ENCODE data around the gene ZBED1.

ZBED1 gene

GRCh38 chrX:2499507-2499906 is 1.3 kb downstream of the ZBED1 start:
- DNase-seq (ENCODE audit: low spot score), result no peak
- in situ Hi-C loops (cut with MboI; ENCODE audit: low sequenced_read_pairs, unreplicated experiment), result no loop called here
- TF ChIP-seq, protein P1, sequence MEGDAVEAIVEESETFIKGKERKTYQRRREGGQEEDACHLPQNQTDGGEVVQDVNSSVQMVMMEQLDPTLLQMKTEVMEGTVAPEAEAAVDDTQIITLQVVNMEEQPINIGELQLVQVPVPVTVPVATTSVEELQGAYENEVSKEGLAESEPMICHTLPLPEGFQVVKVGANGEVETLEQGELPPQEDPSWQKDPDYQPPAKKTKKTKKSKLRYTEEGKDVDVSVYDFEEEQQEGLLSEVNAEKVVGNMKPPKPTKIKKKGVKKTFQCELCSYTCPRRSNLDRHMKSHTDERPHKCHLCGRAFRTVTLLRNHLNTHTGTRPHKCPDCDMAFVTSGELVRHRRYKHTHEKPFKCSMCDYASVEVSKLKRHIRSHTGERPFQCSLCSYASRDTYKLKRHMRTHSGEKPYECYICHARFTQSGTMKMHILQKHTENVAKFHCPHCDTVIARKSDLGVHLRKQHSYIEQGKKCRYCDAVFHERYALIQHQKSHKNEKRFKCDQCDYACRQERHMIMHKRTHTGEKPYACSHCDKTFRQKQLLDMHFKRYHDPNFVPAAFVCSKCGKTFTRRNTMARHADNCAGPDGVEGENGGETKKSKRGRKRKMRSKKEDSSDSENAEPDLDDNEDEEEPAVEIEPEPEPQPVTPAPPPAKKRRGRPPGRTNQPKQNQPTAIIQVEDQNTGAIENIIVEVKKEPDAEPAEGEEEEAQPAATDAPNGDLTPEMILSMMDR (IDR thresholded peaks at IDR 0.05; ENCODE audit: borderline replicate concordance, control extremely low read depth, extremely low read depth, insufficient read depth, missing control alignments), result no peak

DNA sequence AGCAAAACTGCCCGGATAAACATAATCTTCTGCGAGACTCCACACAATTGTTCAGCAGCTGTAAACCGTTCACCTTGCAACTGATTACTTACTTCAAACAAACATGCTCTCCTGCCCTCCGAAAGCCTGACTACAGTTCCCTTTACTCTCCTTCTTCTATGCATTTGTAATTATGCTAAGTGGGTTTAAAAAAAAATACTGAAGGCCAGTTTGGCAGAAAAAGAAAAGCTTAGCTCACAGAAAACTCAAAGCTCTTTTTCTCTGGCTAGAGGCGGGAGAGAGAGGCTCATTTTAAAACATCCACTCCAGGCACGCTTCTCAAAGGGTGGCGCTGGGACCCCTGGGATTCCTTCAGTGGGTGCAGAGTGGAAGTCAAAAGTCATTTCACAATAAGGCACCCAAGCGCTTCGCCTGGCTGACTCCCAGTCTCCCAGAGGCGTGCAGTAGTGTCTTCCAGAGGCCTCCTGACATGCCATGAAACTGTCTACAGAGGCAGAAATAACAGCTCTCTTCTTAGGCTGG is 1.9 kb downstream of the ZBED1 start:
- no peak for DNase-seq (ENCODE audit: low spot score)

DNA sequence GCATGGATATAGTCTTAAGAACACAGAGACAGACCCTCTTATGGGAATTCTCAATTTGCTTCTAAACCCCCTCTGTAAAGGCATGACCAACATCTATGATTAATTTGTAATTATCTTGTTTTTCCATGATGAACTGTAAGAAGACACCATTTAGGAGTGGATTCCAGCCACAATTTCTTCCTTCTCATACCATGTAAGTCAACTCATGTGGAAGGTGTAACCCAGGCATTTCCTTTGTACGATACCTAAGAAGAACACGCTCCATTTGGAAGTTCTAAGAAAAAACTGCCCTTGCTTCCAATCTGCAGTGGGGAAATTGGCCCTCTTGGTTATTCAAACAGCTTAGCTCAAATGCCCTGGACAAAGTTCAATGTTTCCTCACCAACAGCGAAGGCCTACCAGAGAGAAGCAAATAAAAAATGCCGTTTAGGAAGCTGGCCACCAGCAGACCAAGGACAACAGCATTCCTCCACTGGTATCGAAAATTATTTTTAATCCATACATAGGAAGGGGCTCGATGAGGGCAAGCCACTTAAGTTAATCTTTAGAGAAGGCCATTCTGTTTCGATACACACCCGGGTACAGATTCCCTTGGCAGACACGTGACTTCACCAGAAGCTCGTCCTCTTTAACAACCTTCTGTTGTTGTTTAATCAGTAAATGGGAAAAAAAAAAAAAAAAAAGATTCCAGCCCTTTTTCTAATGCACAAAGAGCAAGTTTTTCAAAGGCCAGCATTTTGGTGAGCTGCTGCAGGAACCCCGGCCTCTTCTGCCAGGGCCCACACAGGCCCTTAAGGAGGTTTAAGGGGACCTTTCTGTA is 2.6 kb downstream of the ZBED1 start:
- TF ChIP-seq, protein P1 (IDR thresholded peaks at IDR 0.05; ENCODE audit: borderline replicate concordance, control extremely low read depth, extremely low read depth, insufficient read depth, missing control alignments), result no peak
- in situ Hi-C loops (cut with MboI; ENCODE audit: low sequenced_read_pairs, unreplicated experiment), result no loop called here
- no peak for DNase-seq (ENCODE audit: low spot score)

More for the DNA sequence above, 1.9 kb downstream of the ZBED1 start:
- in situ Hi-C loops (cut with MboI; ENCODE audit: low sequenced_read_pairs, unreplicated experiment), result no loop called here
- TF ChIP-seq, protein P1 (IDR thresholded peaks at IDR 0.05; ENCODE audit: borderline replicate concordance, control extremely low read depth, extremely low read depth, insufficient read depth, missing control alignments), result no peak

DNA sequence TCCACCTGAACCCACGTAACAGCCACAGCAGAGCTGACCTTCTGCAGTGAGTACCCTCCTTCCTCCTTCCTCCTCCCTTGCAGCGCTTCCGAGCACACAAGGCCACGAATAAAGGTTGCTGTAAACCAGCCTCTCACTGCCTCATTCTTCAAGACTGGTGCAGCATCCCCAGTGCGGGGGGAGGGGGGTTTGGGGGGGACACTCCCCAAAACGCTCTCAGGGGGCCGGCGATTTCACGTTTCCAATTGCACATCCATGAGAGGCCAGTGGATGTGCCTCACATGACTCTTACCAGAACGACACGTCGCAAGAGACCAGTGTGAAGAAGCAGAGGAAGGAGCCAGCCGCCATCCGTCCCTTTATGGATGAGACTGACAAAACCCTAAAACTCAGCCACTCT is 5.2 kb downstream of the ZBED1 start:
- no peak for DNase-seq (ENCODE audit: low spot score)
- in situ Hi-C loops (cut with MboI; ENCODE audit: low sequenced_read_pairs, unreplicated experiment), result no loop called here
- TF ChIP-seq, protein P1 (IDR thresholded peaks at IDR 0.05; ENCODE audit: borderline replicate concordance, control extremely low read depth, extremely low read depth, insufficient read depth, missing control alignments), result no peak

DNA sequence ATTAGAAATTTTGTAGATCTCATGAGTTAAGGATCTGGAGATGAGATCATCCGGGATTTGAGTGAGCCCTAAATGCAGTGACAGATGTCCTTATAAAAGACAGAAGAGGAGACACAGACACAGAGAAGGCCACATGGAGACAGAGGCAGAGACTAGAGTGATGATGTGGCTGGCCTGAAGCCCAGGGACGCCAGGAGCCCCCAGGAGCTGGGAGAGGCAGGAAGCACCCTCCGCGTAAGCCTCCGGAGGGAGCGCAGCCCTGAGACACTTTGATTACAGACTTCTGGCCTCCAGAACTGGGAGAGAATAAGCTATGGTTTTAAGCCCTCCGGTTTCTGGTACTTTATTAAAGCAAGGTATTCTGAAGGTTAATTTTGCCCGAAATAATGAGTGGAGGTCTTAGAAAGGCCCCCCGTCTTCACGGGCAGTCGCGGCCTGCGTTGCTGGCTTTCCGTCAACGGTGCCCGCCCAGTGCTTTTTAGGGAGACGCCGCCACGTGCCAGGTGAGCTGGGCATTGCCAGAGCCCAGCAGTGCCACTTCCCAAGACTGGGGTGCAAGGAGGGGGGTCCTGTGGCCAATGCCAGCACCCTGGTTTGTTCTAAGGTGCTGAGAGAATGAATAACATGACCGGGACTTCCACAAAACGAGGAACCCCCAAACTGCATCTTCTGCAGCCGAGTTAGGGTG is 8.1 kb downstream of the ZBED1 start:
- DNase-seq (ENCODE audit: low spot score), result no peak
- TF ChIP-seq, protein P1 (IDR thresholded peaks at IDR 0.05; ENCODE audit: borderline replicate concordance, control extremely low read depth, extremely low read depth, insufficient read depth, missing control alignments), result no peak
- in situ Hi-C loops (cut with MboI; ENCODE audit: low sequenced_read_pairs, unreplicated experiment), result no loop called here

GRCh38 chrX:2490634-2491033 is 10.1 kb downstream of the ZBED1 start:
- in situ Hi-C loops (cut with MboI; ENCODE audit: low sequenced_read_pairs, unreplicated experiment), result no loop called here
- peak; percentile 22 for DNase-seq (ENCODE audit: low spot score)
- TF ChIP-seq, protein P1 (IDR thresholded peaks at IDR 0.05; ENCODE audit: borderline replicate concordance, control extremely low read depth, extremely low read depth, insufficient read depth, missing control alignments), result no peak

Data from GM13976 (cell line).